HCT116 (cell line): ENCODE results near the gene ZNF345.

ENCODE experiments used
- CEBPB ChIP-seq: IDR thresholded peaks from 2 replicates; pipeline ENCODE4 v1.6.1; 2012; ENCODE audit warnings: low read depth
- EGR1 ChIP-seq: IDR thresholded peaks from 2 replicates; pipeline ENCODE4 v1.6.1; 2012; ENCODE audit warnings: low read depth
- EZH2 ChIP-seq: fragments of 200-600 bp; sonication (generic); IDR thresholded peaks from 2 replicates; pipeline ENCODE4 v1.6.1; 2017; ENCODE audit warnings: antibody characterized with exemption, mixed run types
- EZH2phosphoT487 ChIP-seq: fragments of 200-600 bp; IDR thresholded peaks from 2 replicates; pipeline ENCODE4 v1.6.1; 2018; ENCODE audit warnings: antibody characterized with exemption, borderline replicate concordance
- POLR2A ChIP-seq: IDR thresholded peaks from 2 replicates; pipeline ENCODE4 v1.7.0; 2011; ENCODE audit warnings: borderline replicate concordance; ENCODE audit not compliant: insufficient read depth, insufficient read length; ENCODE audit errors: extremely low read depth
- POLR2AphosphoS5 ChIP-seq: IDR thresholded peaks from 2 replicates; pipeline ENCODE4 v1.6.1; 2011; ENCODE audit warnings: mild to moderate bottlenecking, low read depth, low read length, moderate library complexity
- SIN3A ChIP-seq: IDR thresholded peaks from 2 replicates; pipeline ENCODE4 v1.6.1; 2012; ENCODE audit warnings: low read depth
- SRF ChIP-seq: IDR thresholded peaks from 2 replicates; pipeline ENCODE4 v1.6.1; 2012; ENCODE audit warnings: low read depth
- TCF7L2 ChIP-seq: IDR thresholded peaks from 2 replicates; pipeline ENCODE4 v1.7.0; 2011; ENCODE audit warnings: borderline replicate concordance, inconsistent platforms; ENCODE audit not compliant: insufficient read depth, insufficient read length; ENCODE audit errors: extremely low read depth
- YY1 ChIP-seq: IDR thresholded peaks from 2 replicates; pipeline ENCODE4 v1.6.1; 2011; ENCODE audit warnings: low read length, low read depth, moderate library complexity, mild to moderate bottlenecking; ENCODE audit not compliant: insufficient replicate concordance; ENCODE audit errors: extremely low read depth
- TF ChIP-seq, protein P1 (sequence below), 3 experiments: fragments of 200-600 bp in 1 of 3; sonication (generic) in 1 of 3; IDR thresholded peaks in 2 of 3; conservative IDR thresholded peaks in 1 of 3; 2 replicates each; pipeline ENCODE4 v1.5.1; 2012 to 2017; ENCODE audit warnings: low read depth in 2 of 3, low read length in 2 of 3, antibody characterized with exemption in 1 of 3, borderline replicate concordance in 1 of 3, control low read depth in 1 of 3, mild to moderate bottlenecking in 1 of 3, mixed read lengths in 1 of 3, mixed run types in 1 of 3, moderate library complexity in 1 of 3; ENCODE audit not compliant: insufficient read depth in 1 of 3
- TF ChIP-seq, protein P2 (sequence below): IDR thresholded peaks from 2 replicates; pipeline ENCODE4 v1.6.1; 2012
- TF ChIP-seq, protein P3 (sequence below): IDR thresholded peaks from 2 replicates; pipeline ENCODE4 v1.6.1; 2012
- TF ChIP-seq, protein P4 (sequence below): IDR thresholded peaks from 2 replicates; pipeline ENCODE4 v1.6.1; 2012; ENCODE audit warnings: low read depth

DNA sequence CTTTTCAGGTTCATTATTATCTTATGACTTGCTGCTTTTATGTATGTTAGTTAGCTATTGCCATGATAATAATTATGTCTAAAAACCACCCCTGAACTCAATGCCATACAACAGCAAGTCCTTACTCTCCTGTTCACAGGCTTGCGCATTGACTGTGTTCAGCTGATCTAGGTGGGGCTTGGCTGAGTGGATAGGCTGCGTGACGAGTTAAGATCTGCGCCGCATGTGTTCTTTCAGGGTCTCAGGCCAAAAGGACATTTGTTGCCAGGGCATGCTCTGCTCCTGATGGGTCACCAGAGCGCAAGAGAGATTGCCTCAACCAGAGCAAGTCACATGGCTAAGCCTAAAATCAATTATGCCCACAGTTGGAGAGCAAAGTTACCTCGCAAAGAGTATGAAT, 66.3 kb downstream of the ZNF345 start:
- no peak for TF ChIP-seq SIN3A
- no peak for TF ChIP-seq SRF
- TF ChIP-seq, protein P1, sequence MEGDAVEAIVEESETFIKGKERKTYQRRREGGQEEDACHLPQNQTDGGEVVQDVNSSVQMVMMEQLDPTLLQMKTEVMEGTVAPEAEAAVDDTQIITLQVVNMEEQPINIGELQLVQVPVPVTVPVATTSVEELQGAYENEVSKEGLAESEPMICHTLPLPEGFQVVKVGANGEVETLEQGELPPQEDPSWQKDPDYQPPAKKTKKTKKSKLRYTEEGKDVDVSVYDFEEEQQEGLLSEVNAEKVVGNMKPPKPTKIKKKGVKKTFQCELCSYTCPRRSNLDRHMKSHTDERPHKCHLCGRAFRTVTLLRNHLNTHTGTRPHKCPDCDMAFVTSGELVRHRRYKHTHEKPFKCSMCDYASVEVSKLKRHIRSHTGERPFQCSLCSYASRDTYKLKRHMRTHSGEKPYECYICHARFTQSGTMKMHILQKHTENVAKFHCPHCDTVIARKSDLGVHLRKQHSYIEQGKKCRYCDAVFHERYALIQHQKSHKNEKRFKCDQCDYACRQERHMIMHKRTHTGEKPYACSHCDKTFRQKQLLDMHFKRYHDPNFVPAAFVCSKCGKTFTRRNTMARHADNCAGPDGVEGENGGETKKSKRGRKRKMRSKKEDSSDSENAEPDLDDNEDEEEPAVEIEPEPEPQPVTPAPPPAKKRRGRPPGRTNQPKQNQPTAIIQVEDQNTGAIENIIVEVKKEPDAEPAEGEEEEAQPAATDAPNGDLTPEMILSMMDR (IDR thresholded peaks at IDR 0.05 in 2 of 3, conservative IDR thresholded peaks at IDR 0.05 in 1 of 3; ENCODE audit: borderline replicate concordance in 1 of 3, insufficient read depth in 1 of 3, low read depth in 2 of 3, low read length in 2 of 3): no peak
- TF ChIP-seq EZH2phosphoT487: no peak
- TF ChIP-seq POLR2A: no peak
- TF ChIP-seq TCF7L2: no peak
- no peak for TF ChIP-seq EGR1
- no peak for TF ChIP-seq EZH2
- no peak for TF ChIP-seq YY1
- TF ChIP-seq, protein P2, sequence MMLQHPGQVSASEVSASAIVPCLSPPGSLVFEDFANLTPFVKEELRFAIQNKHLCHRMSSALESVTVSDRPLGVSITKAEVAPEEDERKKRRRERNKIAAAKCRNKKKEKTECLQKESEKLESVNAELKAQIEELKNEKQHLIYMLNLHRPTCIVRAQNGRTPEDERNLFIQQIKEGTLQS: no peak
- TF ChIP-seq, protein P3, sequence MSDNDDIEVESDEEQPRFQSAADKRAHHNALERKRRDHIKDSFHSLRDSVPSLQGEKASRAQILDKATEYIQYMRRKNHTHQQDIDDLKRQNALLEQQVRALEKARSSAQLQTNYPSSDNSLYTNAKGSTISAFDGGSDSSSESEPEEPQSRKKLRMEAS: no peak
- TF ChIP-seq, protein P4, sequence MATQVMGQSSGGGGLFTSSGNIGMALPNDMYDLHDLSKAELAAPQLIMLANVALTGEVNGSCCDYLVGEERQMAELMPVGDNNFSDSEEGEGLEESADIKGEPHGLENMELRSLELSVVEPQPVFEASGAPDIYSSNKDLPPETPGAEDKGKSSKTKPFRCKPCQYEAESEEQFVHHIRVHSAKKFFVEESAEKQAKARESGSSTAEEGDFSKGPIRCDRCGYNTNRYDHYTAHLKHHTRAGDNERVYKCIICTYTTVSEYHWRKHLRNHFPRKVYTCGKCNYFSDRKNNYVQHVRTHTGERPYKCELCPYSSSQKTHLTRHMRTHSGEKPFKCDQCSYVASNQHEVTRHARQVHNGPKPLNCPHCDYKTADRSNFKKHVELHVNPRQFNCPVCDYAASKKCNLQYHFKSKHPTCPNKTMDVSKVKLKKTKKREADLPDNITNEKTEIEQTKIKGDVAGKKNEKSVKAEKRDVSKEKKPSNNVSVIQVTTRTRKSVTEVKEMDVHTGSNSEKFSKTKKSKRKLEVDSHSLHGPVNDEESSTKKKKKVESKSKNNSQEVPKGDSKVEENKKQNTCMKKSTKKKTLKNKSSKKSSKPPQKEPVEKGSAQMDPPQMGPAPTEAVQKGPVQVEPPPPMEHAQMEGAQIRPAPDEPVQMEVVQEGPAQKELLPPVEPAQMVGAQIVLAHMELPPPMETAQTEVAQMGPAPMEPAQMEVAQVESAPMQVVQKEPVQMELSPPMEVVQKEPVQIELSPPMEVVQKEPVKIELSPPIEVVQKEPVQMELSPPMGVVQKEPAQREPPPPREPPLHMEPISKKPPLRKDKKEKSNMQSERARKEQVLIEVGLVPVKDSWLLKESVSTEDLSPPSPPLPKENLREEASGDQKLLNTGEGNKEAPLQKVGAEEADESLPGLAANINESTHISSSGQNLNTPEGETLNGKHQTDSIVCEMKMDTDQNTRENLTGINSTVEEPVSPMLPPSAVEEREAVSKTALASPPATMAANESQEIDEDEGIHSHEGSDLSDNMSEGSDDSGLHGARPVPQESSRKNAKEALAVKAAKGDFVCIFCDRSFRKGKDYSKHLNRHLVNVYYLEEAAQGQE: no peak
- TF ChIP-seq POLR2AphosphoS5: no peak
- no peak for TF ChIP-seq CEBPB
